Measurements from ENCODE around the gene TMEM151B.

TMEM151B gene

DNA sequence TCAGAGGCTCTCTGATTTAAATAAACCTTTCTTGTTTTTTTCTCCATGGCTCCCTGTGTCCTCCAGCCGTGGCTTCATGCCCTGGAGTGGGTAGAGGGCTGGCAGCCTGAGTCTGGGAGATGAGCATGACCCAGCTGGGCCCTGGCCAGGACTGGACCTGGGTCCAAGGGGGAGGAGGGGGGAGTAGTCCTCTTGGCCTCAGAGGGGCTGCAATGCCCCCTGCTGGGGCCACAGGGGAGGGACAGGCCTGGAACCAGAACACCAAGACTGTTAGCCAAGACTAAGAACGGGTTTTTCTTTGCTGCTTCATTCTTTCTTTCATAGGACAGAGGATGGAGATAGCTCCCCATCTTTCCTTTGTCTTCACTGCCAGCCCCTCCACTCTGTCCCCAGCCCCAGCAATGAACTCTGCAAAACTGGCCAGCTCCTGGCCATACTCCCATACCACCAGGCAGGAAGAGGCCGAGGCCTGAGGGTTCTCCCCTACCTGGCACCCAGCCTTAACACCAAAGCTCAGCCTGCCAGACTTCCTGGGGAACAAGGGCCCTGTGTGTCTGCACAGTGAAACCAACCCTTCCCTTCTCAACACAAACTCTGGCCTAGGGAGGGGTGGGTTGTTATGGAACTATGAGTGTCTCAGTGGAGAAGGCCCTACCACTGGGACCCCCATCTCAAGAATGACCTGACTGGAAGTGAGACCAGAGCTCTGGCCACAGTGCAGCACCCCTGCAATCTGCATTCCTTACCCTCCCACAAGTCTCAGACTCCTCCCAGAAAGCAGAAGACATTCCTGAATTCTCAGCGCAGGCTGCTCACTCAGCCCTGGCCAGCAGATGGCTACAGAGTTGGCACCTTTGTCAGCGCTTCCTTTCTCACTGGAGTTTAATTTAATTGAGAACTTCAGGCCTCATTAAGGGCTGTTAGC is 35.9 kb upstream of the TMEM151B start:
- TF ChIP-seq, protein P1, sequence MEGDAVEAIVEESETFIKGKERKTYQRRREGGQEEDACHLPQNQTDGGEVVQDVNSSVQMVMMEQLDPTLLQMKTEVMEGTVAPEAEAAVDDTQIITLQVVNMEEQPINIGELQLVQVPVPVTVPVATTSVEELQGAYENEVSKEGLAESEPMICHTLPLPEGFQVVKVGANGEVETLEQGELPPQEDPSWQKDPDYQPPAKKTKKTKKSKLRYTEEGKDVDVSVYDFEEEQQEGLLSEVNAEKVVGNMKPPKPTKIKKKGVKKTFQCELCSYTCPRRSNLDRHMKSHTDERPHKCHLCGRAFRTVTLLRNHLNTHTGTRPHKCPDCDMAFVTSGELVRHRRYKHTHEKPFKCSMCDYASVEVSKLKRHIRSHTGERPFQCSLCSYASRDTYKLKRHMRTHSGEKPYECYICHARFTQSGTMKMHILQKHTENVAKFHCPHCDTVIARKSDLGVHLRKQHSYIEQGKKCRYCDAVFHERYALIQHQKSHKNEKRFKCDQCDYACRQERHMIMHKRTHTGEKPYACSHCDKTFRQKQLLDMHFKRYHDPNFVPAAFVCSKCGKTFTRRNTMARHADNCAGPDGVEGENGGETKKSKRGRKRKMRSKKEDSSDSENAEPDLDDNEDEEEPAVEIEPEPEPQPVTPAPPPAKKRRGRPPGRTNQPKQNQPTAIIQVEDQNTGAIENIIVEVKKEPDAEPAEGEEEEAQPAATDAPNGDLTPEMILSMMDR (IDR thresholded peaks at IDR 0.05; ENCODE audit: low read depth, low read length) = peak; percentile 86
- H3K4me3 ChIP-seq (ENCODE audit: low read depth, low read length) = no peak overlapping the region

DNA sequence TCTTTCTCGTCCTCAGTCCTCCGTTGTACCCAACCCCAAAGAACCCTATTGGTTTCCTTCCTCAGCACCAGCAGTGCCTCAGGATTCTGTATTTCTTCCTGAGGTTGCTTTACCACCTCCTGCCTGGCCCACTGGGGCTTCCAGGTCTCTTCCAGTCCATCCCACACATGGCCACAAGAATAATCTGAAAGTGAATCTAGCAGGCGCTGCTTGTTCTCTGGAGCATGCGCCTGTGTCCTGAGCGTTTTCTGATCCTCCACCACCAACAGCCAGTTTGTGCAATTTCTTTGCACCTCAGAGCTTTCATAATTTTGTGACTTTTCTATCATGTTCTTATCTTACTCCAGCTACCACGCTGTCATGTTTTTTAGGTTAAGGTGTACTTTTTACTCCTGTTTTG is 35.0 kb upstream of the TMEM151B start:
- TF ChIP-seq, protein P1 (IDR thresholded peaks at IDR 0.05; ENCODE audit: low read depth, low read length) = no peak
- H3K4me3 ChIP-seq (ENCODE audit: low read depth, low read length) = no peak overlapping the region

DNA sequence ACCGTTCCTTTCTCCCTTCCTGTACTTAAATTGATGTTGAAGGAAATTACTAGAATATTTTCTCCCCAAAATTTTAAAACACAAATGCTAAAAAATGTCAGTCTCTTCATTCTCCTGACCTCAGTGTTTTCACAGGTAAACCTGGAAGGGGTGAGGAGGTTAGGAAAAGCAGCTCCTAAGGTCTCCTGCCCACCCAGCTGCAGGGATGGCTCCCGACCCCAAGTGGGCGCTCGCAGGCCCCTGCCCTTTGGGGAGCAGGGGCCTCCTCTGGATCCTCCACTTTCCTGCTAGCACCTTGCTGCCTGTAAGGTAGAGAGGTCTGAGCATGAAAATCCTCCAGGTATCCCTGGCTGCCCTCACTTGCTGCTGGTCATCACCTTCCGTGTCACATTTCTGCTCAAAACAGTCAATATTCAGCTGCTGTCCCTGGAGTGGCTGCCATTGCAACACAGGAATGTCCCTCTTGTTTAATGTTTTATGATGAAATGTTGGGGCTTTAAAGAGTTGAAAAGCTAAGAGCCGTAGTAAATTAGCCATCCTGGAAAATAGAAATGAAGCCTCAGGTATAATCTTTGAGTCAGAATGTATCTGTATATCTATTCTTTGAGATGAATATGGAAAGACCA is 34.2 kb upstream of the TMEM151B start:
- H3K4me3 ChIP-seq (ENCODE audit: low read depth, low read length) = no peak overlapping the region
- TF ChIP-seq, protein P1 (IDR thresholded peaks at IDR 0.05; ENCODE audit: low read depth, low read length) = no peak

DNA sequence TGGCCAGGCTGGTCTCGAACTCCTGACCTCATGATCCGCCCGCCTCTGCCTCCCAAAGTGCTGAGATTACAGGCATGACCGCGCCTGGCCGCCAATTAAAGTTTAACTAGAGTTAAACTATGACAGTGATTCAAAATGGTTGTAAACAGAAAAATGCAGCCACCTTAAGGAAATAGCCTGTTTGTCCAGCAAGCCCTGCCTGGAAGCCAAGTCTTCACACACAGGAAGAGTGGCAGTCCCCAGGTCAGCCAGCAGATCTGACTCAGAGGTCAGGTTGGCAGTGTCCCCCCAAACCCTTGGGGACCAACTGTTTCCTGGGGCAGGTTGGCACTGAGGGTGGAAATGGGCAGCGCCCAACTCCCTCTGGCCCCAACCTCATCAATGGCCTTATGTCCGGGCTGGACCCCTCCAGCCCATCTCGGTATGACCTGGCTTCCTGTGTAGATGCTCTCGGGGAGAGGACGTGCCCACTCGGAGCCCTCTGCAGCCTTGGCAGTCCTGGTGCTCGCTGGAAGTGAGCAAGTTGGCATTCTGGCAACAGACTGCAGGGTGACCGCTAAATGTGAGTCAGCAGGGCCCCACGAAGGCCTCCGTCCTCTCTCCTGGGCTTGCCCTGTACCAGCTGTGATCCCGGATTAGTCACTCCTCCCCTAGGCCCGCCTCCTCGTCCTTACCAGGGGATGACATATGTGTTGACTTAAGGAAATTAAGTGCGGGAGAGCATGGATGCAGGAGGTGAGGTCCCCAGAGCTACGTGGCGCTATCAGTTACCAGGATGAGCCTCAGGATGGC is 33.0 kb upstream of the TMEM151B start:
- TF ChIP-seq, protein P1 (IDR thresholded peaks at IDR 0.05; ENCODE audit: low read depth, low read length) = no peak

DNA sequence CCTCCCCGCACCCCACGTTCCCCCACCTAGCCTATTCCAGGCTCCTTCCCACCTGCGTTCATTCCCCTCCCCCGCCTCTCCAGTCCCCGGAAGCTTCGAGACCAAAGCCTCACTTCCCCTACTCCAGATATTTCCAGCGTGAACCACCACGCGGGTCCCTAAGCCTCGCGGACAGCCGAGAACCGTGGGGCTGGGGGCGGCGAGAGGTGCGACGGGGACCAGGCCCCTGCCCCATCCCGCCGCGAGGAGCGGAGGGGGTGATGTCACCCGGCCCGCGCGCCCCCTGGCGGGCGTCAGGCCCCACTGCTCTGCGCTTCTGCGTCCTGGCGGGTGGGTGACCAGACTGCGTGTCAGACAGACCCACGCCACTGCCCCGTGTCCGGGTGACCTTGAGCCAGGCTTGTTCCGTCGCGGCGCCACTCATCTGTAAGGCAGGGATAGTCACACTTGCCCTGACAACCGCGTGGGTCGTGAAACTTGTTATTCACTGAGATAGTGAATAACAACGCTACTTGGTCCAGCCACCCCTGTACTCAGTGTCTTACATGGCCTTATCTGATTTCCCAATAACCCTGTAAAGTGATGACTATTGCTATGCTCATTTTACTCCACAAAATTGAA is 32.3 kb upstream of the TMEM151B start:
- TF ChIP-seq, protein P1 (IDR thresholded peaks at IDR 0.05; ENCODE audit: low read depth, low read length) = peak; percentile 89

More for the DNA sequence above, 33.0 kb upstream of the TMEM151B start:
- peak overlapping the region; percentile 62 for H3K4me3 ChIP-seq (ENCODE audit: low read depth, low read length)

DNA sequence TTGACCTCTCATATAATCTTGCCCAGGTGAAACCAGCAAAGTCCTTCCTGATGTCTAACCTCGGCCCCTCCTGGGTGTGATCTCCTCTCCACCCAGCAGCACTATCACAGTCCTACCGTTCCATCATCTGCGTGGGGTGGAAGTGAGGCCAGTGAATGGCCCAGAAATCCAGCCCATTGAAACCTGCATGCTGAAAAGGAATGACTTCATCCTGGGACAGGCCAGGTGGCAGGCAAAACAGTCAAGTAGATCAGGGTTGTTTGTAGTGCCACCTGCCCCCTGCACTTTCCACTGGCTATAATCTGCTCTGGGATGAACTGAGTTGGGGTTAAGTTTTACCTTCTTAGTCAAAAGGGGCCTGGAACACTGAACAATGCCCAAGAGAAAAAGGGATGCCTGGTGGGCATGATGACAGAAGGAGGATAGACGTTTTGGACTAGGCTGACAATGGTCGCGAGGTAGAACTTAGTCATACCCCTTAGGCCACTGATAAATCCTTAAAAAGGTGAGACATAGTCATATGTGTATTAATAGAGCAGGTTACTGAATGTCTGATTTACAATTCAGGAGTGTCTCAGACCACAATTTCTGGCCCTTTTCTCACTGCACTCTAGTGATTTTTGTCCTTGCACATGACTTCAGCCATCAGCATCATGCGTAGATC is 31.4 kb upstream of the TMEM151B start:
- TF ChIP-seq, protein P1 (IDR thresholded peaks at IDR 0.05; ENCODE audit: low read depth, low read length) = no peak

More for the DNA sequence above, 32.3 kb upstream of the TMEM151B start:
- peak overlapping the region; percentile 62 for H3K4me3 ChIP-seq (ENCODE audit: low read depth, low read length)

More for the DNA sequence above, 31.4 kb upstream of the TMEM151B start:
- H3K4me3 ChIP-seq (ENCODE audit: low read depth, low read length) = no peak overlapping the region
